Measurements from ENCODE around the gene LRP5.

The LRP5 gene

GRCh38 chr11:68322052-68322430, 9.7 kb downstream of the LRP5 start:
- no peak for TF ChIP-seq SIN3A (IDR thresholded peaks at IDR 0.05; ENCODE audit: borderline replicate concordance, insufficient read depth, low read length)
- no peak for TF ChIP-seq TAF1 (IDR thresholded peaks at IDR 0.05; ENCODE audit: borderline replicate concordance, insufficient read depth, low read length)
- TF ChIP-seq REST (IDR thresholded peaks at IDR 0.05; ENCODE audit: insufficient read depth in 1 of 2, low read depth in 2 of 2, low read length in 2 of 2): no peak
- no peak for TF ChIP-seq POLR2AphosphoS5 (IDR thresholded peaks at IDR 0.05; ENCODE audit: low read depth, low read length)
- TF ChIP-seq FOXP2 (optimal IDR thresholded peaks at IDR 0.05; ENCODE audit: borderline replicate concordance, extremely low read depth, extremely low read length, insufficient read depth): no peak

- no peak for TF ChIP-seq FOXP2 (optimal IDR thresholded peaks at IDR 0.05; ENCODE audit: borderline replicate concordance, extremely low read depth, extremely low read length, insufficient read depth)
- no peak for TF ChIP-seq REST (IDR thresholded peaks at IDR 0.05; ENCODE audit: insufficient read depth in 1 of 2, low read depth in 2 of 2, low read length in 2 of 2)
- no peak for TF ChIP-seq TAF1 (IDR thresholded peaks at IDR 0.05; ENCODE audit: borderline replicate concordance, insufficient read depth, low read length)
- TF ChIP-seq SIN3A (IDR thresholded peaks at IDR 0.05; ENCODE audit: borderline replicate concordance, insufficient read depth, low read length): no peak
- TF ChIP-seq POLR2AphosphoS5 (IDR thresholded peaks at IDR 0.05; ENCODE audit: low read depth, low read length): no peak
Observed at GRCh38 chr11:68324241-68324640, 11.8 kb downstream of the LRP5 start.

- TF ChIP-seq REST (IDR thresholded peaks at IDR 0.05; ENCODE audit: insufficient read depth in 1 of 2, low read depth in 2 of 2, low read length in 2 of 2) (no peak), POLR2AphosphoS5 (IDR thresholded peaks at IDR 0.05; ENCODE audit: low read depth, low read length) (no peak), FOXP2 (optimal IDR thresholded peaks at IDR 0.05; ENCODE audit: borderline replicate concordance, extremely low read depth, extremely low read length, insufficient read depth) (no peak), SIN3A (IDR thresholded peaks at IDR 0.05; ENCODE audit: borderline replicate concordance, insufficient read depth, low read length) (no peak), TAF1 (IDR thresholded peaks at IDR 0.05; ENCODE audit: borderline replicate concordance, insufficient read depth, low read length) (no peak)
Observed at GRCh38 chr11:68324695-68325094, 12.3 kb downstream of the LRP5 start.

GRCh38 chr11:68325183-68325906, 13.0 kb downstream of the LRP5 start:
- no peak for TF ChIP-seq FOXP2 (optimal IDR thresholded peaks at IDR 0.05; ENCODE audit: borderline replicate concordance, extremely low read depth, extremely low read length, insufficient read depth)
- no peak for TF ChIP-seq TAF1 (IDR thresholded peaks at IDR 0.05; ENCODE audit: borderline replicate concordance, insufficient read depth, low read length)
- no peak for TF ChIP-seq REST (IDR thresholded peaks at IDR 0.05; ENCODE audit: insufficient read depth in 1 of 2, low read depth in 2 of 2, low read length in 2 of 2)
- no peak for TF ChIP-seq SIN3A (IDR thresholded peaks at IDR 0.05; ENCODE audit: borderline replicate concordance, insufficient read depth, low read length)
- no peak for TF ChIP-seq POLR2AphosphoS5 (IDR thresholded peaks at IDR 0.05; ENCODE audit: low read depth, low read length)
